Posterior vena cava (tissue), 2 donors: ENCODE results near the gene RNF8. TPM values are rescaled to one million over a fixed set of nuclear protein-coding genes. Genes with fewer than 3 reads are reported as not detected.

Experiments
- DNase-seq: peaks from one replicate; pipeline ENCODE4 v3.0.0-alpha.2; 2020; ENCODE audit warnings: low spot score
- intact Hi-C, 2 donors: fragments of 100-400 bp; cut with DNase I; formaldehyde crosslinking; loops; one replicate each; pipeline versions ENCODE4 v1.14.1 to v1.14.2; 2022 to 2023
- total RNA-seq, 2 donors: library from RNA; stranded (reverse); fragmentation: NEBNext Ultra II Directional; extraction: Animal tissue kit (Norgen Biotek cat#: 25700); gene quantifications; one replicate each; pipeline ENCODE4 v1.2.1, GENCODE V29; 2021
- donor health status: DM: yes; HTN: yes; CAD: no.
- donor health status: DM: yes; HTN: yes; CAD: no.

The RNF8 gene
- total RNA-seq, 2 donors from 2014 or later: 13.6 to 14.0 TPM

DNA sequence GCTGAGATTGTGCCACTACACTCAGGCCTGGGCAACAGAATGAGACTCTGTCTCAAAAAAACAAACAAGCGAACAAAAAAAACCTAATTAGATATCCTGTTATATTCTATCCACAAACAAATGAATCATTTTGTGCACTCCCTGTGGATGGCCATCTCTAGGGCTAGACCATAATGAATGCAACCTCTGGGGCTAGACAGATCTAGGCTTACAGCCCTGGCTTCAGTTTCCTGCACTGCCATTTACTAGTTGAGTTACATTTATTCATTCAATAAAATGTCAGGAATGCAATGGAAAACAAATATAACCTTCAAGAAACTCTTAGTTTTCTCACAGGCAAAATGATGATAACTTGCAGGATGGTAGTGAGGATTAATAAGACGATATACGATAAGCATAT, 6.6 kb upstream of the RNF8 start:
- no peak for DNase-seq
- intact Hi-C loops: no loop called here

DNA sequence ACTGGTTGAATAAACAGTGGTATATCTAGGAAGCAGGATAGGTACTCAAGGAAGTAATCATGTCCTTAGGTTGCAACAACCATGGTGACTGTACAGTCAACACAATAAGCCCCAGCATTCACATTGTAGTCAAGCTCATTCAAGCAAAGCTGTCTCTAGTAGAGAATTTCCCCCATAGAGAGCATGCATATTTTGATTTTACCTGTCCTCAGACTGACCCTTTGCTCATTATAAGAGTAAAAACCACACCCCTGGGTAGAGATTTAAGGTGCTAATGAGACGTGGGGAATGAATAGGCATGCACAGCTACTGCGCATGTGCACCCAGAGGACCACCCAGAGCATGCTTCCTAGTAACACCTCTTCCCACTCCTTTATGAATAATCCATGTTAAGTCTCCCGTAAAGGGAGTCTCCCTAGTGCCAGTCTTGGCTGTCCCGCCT, 6.1 kb upstream of the RNF8 start:
- intact Hi-C loops: no loop called here
- DNase-seq: no peak

DNA sequence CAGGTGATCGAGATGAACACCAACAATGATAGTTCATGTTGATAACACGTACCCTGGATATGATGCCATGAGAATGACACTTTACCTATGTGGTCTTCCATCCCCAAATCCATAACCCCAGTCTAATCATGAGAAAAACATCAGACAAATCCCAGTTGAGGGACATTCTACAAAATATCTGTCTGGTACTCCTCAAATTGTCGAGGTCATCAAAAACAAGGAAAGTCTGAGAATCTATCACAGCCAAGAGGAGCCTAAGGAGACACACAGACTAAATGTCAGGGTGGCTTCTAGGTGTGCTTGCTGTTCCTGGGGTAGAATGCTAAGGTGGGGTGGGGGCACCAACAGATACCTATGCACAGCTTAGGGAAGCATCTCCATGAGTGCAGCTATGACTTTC, 2.8 kb upstream of the RNF8 start:
- intact Hi-C loops: no loop called here
- DNase-seq: no peak

DNA sequence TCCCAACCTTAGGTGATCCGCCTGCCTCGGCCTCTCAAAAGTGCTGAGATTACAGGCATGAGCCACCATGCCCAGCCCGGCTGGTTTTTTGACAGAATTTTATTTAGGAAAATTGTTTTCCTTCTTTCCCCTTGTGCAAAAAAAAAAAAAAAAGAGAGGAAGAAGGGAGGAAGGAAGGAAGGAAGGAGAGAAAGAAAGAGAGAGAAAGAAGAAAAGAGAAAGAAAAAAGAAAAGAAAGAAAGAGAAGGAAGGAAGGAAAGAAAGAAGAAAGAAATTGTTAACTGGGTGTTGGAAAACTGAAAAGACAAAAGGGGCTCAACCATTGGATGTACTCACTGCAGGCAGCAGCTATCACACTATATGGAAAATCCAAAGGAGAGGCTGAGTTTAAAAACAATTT, 1.4 kb upstream of the RNF8 start:
- intact Hi-C loops: no loop called here
- DNase-seq: no peak

DNA sequence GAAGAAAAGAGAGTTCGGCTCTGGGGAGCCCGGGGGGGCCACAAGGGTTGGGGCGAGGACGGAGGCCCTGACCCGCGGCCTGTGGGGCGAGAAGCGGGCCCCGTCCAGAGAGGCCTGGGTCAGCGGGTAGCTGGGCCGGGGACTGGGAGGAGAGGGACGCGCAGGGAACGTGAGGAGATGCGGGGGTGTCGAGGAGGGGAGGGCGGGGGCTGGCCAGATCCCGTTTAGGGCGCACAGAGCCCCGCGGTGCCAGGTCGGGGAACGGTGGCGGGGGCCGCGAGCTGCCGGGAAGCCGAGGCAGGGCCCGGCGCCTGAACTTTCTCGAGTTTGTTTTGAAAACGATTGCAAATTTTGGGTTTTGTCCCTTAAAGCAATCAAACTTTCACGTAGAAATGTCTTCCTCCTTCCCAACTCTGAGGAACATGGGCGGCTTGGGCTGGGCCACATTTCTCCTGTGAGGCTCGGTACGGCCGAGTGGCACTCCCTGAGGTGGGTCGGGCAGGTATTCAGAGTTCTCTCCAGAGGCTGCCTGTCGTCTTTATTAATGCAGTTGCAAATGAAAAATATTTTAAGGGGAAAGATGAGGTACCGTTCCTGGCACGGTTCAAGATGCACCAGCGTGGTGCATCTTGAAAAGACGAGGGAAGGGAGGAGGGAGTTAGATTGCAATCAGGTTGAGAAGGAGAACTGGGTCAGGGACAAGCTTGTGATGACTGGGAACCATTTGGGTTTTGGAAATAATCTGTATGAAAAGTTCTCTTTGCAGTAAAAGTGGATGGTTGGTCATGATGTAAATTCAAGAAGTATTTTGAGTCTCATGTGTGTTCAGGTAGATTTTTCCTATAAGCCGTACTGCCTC, 972 bp downstream of the RNF8 start:
- intact Hi-C loops: no loop called here
- DNase-seq: peak; percentile 80

DNA sequence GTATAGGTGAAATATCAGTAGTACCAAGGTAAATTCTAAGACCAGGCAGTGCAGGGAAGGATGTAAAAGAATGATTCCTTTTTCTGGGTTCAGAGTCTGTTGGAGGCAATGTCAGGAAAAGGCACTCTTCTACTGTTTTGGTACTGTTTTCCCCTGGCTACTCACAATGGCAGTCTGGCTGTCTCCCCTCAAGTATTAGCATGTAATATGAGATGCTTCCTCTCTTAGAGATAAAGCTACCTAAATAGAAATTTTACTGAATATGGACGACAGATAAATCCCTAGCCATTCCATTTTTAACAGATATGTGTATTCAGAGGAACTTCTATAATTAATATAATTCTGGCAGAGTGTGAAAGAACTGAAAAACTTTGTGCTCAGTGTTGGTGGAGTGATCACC, 3.5 kb downstream of the RNF8 start:
- DNase-seq: no peak
- intact Hi-C loops: no loop called here

DNA sequence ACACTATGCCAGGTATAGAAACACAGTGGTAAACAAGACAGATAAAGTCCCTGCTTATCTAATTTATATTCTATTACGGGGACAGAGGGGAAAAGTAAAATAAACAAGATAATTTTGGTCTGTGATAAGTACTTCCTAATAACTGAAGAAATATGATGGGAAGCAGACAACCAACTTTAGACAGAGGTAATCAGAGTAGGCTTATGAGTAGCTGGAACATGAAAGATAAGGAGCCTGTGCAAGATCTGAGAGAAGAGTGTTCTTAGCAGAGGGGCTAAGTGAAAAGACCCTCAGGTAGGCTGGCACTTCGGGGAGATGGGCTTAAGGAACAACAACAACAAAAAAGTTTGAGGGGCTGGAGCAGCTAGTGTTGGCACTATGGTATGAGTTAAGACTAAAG, 4.1 kb downstream of the RNF8 start:
- intact Hi-C loops: no loop called here
- no peak for DNase-seq

DNA sequence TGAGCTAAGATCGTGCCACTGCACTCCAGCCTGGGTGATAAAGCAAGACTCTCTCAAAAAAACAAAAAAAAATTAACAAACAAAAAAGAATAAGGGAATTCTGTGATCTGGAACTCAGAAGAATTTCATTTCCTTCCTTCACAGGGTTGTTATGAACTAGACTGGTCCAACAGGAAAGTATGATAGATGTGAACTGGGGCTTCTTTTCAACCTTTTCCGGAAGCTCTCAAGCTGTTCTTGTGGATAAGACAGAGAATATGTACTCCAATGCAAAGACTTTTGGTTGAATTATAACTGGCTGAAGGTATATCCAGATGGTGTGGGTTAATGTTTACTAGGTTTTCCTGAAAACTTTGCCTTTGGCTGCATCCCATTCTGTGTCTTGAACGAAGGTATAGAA, 5.3 kb downstream of the RNF8 start:
- intact Hi-C loops: no loop called here
- no peak for DNase-seq

DNA sequence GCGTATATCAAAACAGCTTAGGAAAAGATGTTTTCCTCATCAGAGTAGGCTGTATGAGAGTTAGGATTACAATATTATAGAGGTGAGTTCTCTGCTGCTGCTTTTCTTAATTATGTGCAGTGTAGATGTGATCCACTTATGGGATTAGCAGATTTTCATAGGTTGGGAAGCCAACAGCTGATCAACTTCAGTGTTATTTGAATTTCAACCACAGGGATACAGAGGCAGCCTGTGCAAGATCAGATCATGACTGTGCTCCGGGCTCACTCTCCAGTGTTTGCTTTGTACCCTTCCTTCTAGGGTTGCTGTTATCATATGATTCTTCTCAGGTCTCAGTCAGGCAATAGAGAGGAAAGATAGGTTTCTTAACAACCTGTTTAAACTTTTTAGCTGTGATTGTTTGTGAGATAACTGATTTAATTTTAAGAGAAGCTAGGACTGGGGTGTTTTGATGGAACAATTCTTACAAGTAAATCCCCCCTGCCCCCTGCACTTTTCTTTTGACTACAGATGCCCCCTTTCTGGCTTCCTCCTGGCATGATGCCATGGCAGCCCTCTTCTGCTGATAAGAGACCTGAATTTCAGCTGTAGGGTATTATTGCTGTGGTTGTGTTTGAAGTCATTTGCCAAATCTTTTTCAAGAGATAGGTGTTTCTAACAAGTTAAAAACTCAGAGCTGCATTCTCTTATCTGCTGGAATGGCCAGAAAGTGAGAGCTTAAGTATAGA, 8.5 kb downstream of the RNF8 start:
- DNase-seq: no peak
- intact Hi-C loops: no loop called here

DNA sequence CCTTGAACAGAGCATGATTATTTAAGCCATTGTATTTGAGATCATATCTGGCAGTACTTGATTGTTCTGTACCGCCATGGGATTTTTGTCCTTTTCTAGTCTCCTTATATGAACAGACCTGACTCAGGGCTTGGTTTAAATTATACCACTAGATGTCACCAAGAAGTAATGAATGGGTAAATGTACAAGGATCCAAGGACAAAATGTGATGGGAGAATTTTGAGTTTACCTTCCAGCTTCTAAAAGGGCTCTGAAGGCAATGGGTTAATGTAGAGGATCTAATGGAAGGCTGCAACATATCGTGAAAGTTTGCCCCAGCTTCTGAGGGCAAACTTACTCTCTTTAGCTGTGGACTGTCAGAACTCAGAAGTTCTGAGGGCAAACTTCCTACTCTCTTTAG, 12.0 kb downstream of the RNF8 start:
- no peak for DNase-seq
- intact Hi-C loops: no loop called here

DNA sequence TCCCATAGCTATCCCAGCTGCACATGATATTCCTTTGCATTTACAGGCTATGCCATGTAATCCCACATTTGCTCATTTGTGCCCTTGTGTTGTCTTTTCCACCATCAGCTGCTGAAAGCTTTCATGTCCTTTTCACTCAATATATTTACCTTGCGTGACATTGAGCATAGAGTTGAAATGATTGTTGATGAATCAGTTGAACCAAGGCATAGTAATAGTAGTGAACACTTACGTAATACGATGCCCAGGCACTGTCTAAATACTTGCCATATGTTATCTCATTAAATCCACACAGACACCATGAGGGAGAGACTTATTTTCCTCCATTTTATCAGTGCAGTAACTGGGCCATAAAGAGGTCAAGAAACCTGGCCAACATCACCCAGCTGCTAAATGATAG, 13.1 kb downstream of the RNF8 start:
- intact Hi-C loops: no loop called here

DNA sequence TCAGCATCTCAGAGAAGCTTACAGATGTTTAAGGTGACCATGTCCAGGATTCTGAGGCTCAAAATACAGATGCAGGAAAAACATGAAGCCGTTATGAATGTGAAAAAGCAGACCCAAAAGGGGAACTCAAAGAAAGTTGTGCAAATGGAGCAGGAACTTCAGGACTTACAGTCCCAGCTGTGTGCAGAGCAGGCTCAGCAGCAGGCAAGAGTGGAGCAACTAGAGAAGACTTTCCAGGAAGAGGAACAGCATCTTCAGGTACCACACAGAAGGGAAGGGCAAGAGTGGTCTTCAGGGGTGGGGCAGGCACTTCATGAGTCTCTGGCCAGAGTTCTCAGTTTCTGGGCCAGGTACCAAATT, 15.2 kb downstream of the RNF8 start:
- no peak for DNase-seq

More for the DNA sequence above, 13.1 kb downstream of the RNF8 start:
- DNase-seq: no peak

DNA sequence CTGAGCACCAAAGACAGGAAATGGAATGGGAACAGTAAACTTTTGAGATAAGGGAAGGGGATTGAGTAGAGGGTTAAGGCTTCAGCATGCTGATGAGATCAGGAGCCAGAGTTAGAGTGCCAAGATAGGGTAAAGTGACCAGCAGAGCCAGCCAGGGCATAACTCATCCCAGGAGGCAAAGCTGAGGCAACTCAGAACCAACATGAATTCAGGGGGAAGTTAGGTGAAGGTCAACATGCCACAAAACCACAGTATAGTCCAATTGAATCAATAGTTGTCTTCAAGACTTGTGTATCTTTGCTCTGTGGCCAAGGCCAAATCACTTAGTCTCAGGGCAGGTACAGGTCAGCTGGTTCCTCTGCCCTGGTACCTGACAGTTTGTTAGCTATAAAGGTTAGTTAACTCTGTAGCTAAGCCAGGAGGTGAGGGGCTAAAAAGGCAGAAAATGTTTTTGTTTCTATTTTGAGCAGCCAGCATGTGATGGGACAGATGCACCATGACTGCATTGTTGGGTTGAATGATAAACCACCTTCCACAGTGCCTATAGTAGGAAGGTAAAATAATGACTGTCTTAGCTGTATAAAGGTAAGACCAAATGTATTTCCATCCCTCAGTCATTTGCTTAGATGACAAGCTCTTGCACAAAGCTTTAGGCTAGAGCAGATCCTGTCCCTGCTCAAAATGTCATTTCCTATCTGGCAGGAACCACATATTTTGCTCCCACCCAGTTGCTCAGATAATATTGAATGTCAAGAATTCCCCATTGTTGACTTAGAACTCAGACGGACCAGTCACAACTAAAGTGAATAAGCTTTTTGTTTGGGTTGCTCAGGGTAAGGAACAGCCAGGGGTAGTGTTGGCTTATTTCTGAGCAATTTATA, 15.8 kb downstream of the RNF8 start:
- DNase-seq: no peak
- intact Hi-C loops: no loop called here

More for the DNA sequence above, 15.2 kb downstream of the RNF8 start:
- intact Hi-C loops: no loop called here

DNA sequence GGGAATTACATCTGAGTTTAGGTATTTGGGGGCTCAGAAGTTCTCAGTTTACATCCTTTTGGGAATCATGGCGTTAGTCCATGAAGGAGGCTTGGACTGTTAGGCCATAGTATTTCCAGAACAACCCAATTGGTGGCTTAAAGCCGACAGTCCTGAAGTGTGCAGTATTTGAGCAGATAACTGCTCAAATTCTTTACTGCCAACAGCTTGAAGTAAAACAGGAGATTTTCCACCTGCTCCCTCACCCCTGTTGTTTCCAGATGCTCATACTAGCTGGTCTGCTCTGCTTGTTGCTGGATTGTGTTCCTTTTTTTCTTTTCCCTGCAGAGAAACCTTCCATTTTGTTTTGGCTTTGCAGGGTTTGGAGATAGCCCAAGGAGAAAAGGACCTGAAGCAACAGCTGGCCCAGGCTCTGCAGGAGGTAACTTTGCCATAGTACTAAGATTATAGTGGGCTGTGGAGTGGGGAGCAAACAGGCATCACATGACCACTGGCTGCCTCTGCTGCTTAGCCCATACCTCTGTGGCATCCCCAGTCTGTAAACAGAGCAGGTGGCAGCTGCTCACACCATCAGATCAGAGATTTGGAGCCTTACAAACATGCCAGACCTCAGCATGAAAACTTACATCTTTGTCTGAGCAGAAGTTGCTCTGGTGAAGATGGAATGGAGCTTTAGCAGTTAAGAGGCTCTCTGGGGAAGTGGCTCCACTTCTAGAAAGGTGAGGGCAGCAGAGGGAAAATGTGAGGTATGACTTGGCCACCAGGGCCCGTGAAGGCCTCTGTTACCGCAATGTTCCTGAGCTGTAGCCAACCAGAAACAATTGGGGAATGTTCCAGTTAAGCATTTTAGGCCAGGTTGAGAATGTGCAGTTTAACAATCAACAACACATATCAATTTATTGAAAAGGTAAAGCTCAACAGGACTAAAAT, 17.6 kb downstream of the RNF8 start:
- intact Hi-C loops: no loop called here
- no peak for DNase-seq

DNA sequence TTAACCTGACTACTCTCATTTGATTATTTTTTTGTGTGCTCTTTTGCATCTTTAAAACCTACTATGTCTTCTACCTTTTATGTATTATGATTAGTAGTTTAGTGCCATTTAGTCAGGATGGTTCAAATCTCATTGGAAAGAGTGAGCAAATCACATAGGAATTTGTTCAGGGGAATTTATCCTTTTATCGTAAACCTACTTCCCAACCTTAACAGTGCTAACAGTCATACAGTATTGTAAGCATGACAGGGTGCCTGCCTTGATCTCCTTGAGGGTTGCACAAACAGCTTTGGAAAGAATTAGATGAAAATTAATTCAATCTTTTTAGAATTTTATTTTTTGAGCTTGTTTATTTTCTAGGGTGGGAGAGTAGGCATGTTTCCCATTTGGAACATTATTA, 18.3 kb downstream of the RNF8 start:
- intact Hi-C loops: no loop called here
- DNase-seq: no peak

DNA sequence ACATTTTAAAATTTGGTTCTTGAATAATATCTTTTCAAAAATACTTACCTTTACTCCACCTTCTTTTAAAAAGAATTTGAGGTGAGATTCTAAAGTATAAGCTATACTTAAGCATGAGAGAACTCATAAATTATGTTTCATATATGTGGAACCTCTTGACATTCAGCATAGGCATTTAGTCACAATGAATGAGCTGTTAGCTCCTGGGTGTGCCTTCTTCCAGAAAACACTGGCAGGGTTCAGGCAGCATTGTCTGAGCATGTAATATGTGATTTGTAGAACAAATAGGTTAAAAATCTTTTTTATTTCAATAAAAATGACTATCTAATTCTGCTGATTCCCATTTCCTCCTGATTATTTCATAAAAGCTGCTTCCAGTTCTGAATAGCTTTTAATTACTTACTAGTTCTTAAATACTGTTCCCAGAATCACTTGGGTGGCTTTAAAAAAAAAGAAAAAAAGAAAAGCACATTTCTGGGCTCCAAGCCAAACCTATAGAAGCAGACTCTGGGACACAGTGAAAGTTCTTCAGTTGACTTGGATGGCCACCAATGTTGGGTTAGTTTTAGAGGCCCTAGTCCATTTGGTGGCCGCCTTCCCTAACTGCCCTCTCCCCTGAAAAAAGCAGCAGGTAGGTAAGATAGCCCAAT, 20.2 kb downstream of the RNF8 start:
- DNase-seq: no peak
- intact Hi-C loops: no loop called here

DNA sequence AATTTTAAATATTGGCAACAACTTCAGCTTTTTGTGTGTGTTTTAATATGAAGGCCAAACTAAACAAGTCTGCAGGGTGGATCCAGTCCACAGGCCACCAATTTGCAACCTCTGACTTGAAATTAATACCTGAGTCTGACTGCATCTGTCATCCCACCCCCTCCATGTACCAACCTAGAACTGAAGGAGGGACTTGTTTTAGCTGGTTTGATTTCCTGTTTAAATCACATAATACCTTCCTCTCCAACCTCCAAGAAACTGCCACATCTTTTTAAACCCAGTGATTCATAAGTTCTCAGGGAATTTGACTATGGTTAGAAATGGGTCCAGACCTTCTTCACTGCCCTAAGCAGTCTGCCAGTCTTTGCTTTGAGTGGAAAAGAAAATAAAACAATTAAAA, 21.6 kb downstream of the RNF8 start:
- DNase-seq: no peak
- intact Hi-C loops: no loop called here

DNA sequence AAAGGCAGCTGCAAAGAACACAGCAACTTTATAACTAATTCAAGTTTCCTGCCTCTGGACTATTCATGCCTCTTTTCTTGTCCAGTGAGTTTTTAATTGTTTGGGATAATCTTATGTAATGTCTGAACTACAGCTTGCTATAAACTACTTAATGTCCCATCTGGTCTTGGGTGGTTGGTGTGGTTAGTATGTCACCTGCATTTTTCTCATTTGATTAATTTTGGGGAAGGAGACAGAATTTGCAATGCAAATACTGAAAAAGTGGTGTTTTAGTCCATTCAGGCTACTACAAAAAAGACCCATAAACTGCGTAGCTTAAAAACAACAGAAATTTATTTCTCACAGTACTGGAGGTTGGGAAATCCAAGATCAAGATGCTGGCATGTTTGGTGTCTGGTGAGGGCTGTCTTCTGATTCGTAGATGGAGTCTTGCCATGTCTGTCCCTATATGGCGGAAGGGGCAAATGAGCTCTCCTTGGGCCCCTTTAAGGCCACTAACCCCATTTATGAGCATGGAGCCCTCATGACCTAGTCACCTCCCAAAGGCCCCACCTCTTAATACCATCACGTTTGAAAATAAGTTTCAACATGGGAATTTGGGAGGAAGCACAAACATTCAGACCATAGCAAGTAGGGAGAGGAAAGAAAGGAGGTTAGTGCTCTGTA, 22.4 kb downstream of the RNF8 start:
- no peak for DNase-seq
- intact Hi-C loops: no loop called here
